Skeletal muscle satellite cell (primary cell): ENCODE results near the gene CHD2.

ENCODE experiments used
- H3K27me3 ChIP-seq: 2 replicates; pipeline ENCODE4 v1.7.0; 2013; ENCODE audit warnings: low read length; ENCODE audit not compliant: control insufficient read depth, insufficient read depth
- H3K36me3 ChIP-seq: 2 replicates; pipeline ENCODE4 v1.7.0; 2013; ENCODE audit warnings: mild to moderate bottlenecking, control low read depth, low read length; ENCODE audit not compliant: insufficient read depth
- H3K4me1 ChIP-seq: 2 replicates; pipeline ENCODE4 v1.7.0; 2013; ENCODE audit warnings: low read length; ENCODE audit not compliant: control insufficient read depth, insufficient read depth
- H3K4me2 ChIP-seq: 2 replicates; pipeline ENCODE4 v1.7.0; 2013; ENCODE audit warnings: mild to moderate bottlenecking, low read length
- H3K4me3 ChIP-seq: 2 replicates; pipeline ENCODE4 v1.7.0; 2013; ENCODE audit warnings: low read length
- H3K9ac ChIP-seq: 2 replicates; pipeline ENCODE4 v1.7.0; 2013; ENCODE audit warnings: mild to moderate bottlenecking, low read depth, low read length, moderate library complexity
- H3K9me3 ChIP-seq: replicated peaks from 2 replicates; pipeline ENCODE4 v1.7.0; 2013; ENCODE audit warnings: mild to moderate bottlenecking, control low read depth, low read length

The CHD2 gene

GRCh38 chr15:93063262-93063671, 163.1 kb downstream of the CHD2 start:
- H3K4me2 ChIP-seq: no peak overlapping the region
- no peaks in the 10 kb centered on the region for H3K9me3 ChIP-seq
- H3K9ac ChIP-seq: no peak overlapping the region
- H3K4me1 ChIP-seq: no peaks in the 10 kb centered on the region
- H3K27me3 ChIP-seq: peaks cover 82% of the 10 kb centered on the region
- H3K4me3 ChIP-seq: no peak overlapping the region
- H3K36me3 ChIP-seq: no peaks in the 10 kb centered on the region

- H3K27me3 ChIP-seq: peaks cover 82% of the 10 kb centered on the region
- no peaks in the 10 kb centered on the region for H3K4me1 ChIP-seq
- no peak overlapping the region for H3K4me3 ChIP-seq
- H3K9ac ChIP-seq: no peak overlapping the region
- H3K36me3 ChIP-seq: no peaks in the 10 kb centered on the region
- no peaks in the 10 kb centered on the region for H3K9me3 ChIP-seq
- H3K4me2 ChIP-seq: no peak overlapping the region
These were observed 163.9 kb downstream of the CHD2 start for GRCh38 chr15:93063796-93064690.

GRCh38 chr15:93065641-93066045, 165.5 kb downstream of the CHD2 start:
- Histone ChIP-seq H3K9me3 (no peaks in the 10 kb centered on the region), H3K36me3 (no peaks in the 10 kb centered on the region), H3K27me3 (peaks cover 80% of the 10 kb centered on the region), H3K4me1 (no peaks in the 10 kb centered on the region), H3K9ac (no peak overlapping the region), H3K4me2 (no peak overlapping the region), H3K4me3 (no peak overlapping the region)

GRCh38 chr15:93066224-93066681, 166.1 kb downstream of the CHD2 start:
- Histone ChIP-seq H3K9me3 (no peaks in the 10 kb centered on the region), H3K27me3 (peaks cover 80% of the 10 kb centered on the region), H3K36me3 (no peaks in the 10 kb centered on the region), H3K4me3 (no peak overlapping the region), H3K4me2 (no peak overlapping the region), H3K9ac (no peak overlapping the region), H3K4me1 (peaks cover under 1% of the 10 kb centered on the region)

- H3K9me3 ChIP-seq: no peaks in the 10 kb centered on the region
- no peak overlapping the region for H3K9ac ChIP-seq
- peaks cover 8% of the 10 kb centered on the region for H3K4me1 ChIP-seq
- H3K4me2 ChIP-seq: no peak overlapping the region
- no peak overlapping the region for H3K4me3 ChIP-seq
- H3K27me3 ChIP-seq: peaks cover 85% of the 10 kb centered on the region
- no peaks in the 10 kb centered on the region for H3K36me3 ChIP-seq
These were observed 166.9 kb downstream of the CHD2 start for GRCh38 chr15:93066834-93067648.

- no peaks in the 10 kb centered on the region for H3K36me3 ChIP-seq
- no peak overlapping the region for H3K4me3 ChIP-seq
- peaks cover 14% of the 10 kb centered on the region for H3K4me1 ChIP-seq
- H3K9me3 ChIP-seq: no peaks in the 10 kb centered on the region
- H3K27me3 ChIP-seq: peaks cover 87% of the 10 kb centered on the region
- H3K4me2 ChIP-seq: no peak overlapping the region
- H3K9ac ChIP-seq: no peak overlapping the region
These were observed 167.5 kb downstream of the CHD2 start for GRCh38 chr15:93067649-93068085.

- Histone ChIP-seq H3K4me2 (no peak overlapping the region), H3K9ac (no peak overlapping the region), H3K4me3 (no peak overlapping the region), H3K27me3 (peaks cover 86% of the 10 kb centered on the region), H3K9me3 (no peaks in the 10 kb centered on the region), H3K4me1 (peaks cover 22% of the 10 kb centered on the region), H3K36me3 (no peaks in the 10 kb centered on the region)
These were observed 168.6 kb downstream of the CHD2 start for GRCh38 chr15:93068581-93069199.

- Histone ChIP-seq H3K9ac (no peak overlapping the region), H3K4me1 (peaks cover 22% of the 10 kb centered on the region), H3K4me3 (no peak overlapping the region), H3K4me2 (no peak overlapping the region), H3K36me3 (no peaks in the 10 kb centered on the region), H3K27me3 (peaks cover 86% of the 10 kb centered on the region), H3K9me3 (no peaks in the 10 kb centered on the region)
These were observed 170.0 kb downstream of the CHD2 start for GRCh38 chr15:93070132-93070531.

- Histone ChIP-seq H3K9me3 (no peaks in the 10 kb centered on the region), H3K4me3 (no peak overlapping the region), H3K4me2 (no peak overlapping the region), H3K4me1 (peaks cover 22% of the 10 kb centered on the region), H3K36me3 (no peaks in the 10 kb centered on the region), H3K27me3 (peaks cover 89% of the 10 kb centered on the region), H3K9ac (no peak overlapping the region)
These were observed 170.6 kb downstream of the CHD2 start for GRCh38 chr15:93070551-93071296.

GRCh38 chr15:93071469-93071936, 171.4 kb downstream of the CHD2 start:
- H3K4me2 ChIP-seq: peak overlapping the region; percentile 68
- H3K9ac ChIP-seq: no peak overlapping the region
- H3K4me1 ChIP-seq: peaks cover 22% of the 10 kb centered on the region
- peak overlapping the region; percentile 65 for H3K4me3 ChIP-seq
- H3K36me3 ChIP-seq: no peaks in the 10 kb centered on the region
- no peaks in the 10 kb centered on the region for H3K9me3 ChIP-seq
- H3K27me3 ChIP-seq: peaks cover 92% of the 10 kb centered on the region
